Pancreas (tissue), 10 donors: ENCODE results near the gene NFATC2IP. TPM values are rescaled to one million over a fixed set of nuclear protein-coding genes. Genes with fewer than 3 reads are reported as not detected.

Experiments used
- ATAC-seq, 4 donors: fragments of 200-7000 bp; cut with Tn5 transposase; one replicate each; pipeline versions ENCODE4 v1.8.0 to v1.9.1; 2020; ENCODE audit warnings: mild to moderate bottlenecking in 4 of 4, moderate library complexity in 4 of 4
- DNase-seq, 6 donors: peaks; one replicate each; pipeline ENCODE4 v3.0.0-alpha.2; 2020
- FAIRE-seq: peaks from 2 replicates; lab custom pipeline; 2012; peaks lifted over from hg19 to GRCh38; lab: Jason Lieb, UNC
- H3K27ac ChIP-seq, 4 donors: fragments of 200-600 bp; sonication (generic); 1 replicate in 3 of 4; 2 replicates in 1 of 4; pipeline versions ENCODE4 v1.5.0 to v1.8.0; 2020
- H3K27me3 ChIP-seq, 4 donors: fragments of 200-600 bp; one replicate each; pipeline ENCODE4 v1.8.0; 2021
- H3K36me3 ChIP-seq, 3 donors: fragments of 200-600 bp; sonication (generic) in 1 of 3; one replicate each; pipeline versions ENCODE4 v1.5.0 to v1.8.0; 2020 to 2021
- H3K4me1 ChIP-seq, 3 donors: fragments of 200-600 bp; one replicate each; pipeline ENCODE4 v1.8.0; 2021
- H3K4me3 ChIP-seq, 4 donors: fragments of 200-600 bp; sonication (generic) in 2 of 4; one replicate each; pipeline versions ENCODE4 v1.5.0 to v1.8.0; 2020 to 2021
- H3K9me3 ChIP-seq, 4 donors: fragments of 200-600 bp; one replicate each; pipeline ENCODE4 v1.8.0; 2021
- CTCF ChIP-seq, 4 donors: fragments of 200-600 bp; sonication (generic) in 3 of 4; IDR thresholded peaks; one replicate each; pipeline versions ENCODE4 v1.5.0 to v1.8.0; 2021; ENCODE audit warnings: antibody characterized with exemption in 4 of 4
- WGBS, 2 donors: extraction: QIAGEN DNeasy Blood & Tissue Kit; methylation state at CpG; one replicate each; pipeline ENCODE4 v1.1.7; 2013; 5-methylcytosine and 5-hydroxymethylcytosine counted together
- intact Hi-C, 3 donors: fragments of 100-400 bp; cut with DNase I; formaldehyde crosslinking; loops; one replicate each; pipeline versions ENCODE4 v1.11.1 to v1.14.2; 2022
- polyA plus RNA-seq, 2 donors: library from polyadenylated mRNA; stranded (reverse); fragments of 200-250 nt; gene quantifications; one replicate each; pipeline ENCODE4 v1.2.3, GENCODE V29; 2013
- total RNA-seq, 6 donors: library from RNA; stranded (reverse); fragmentation: NEBNext Ultra II Directional in 4 of 6; extraction: Animal tissue kit (Norgen Biotek cat#: 25700) in 4 of 6; gene quantifications; one replicate each; pipeline versions ENCODE4 v1.2.1 to v1.2.4, GENCODE V29; 2021 to 2023
- donor health status: healthy with polysubstance abuse.
- donor health status: DM: no; HTN: no; CAD: no; lungs with moderate emphysema.
- donor health status: DM: no; HTN: no; CAD: no.
- donor health status: control.
- donor health status: control.
- donor health status: Bipolar disorder and iron deficiency.
- donor health status: DM: yes; HTN: yes; CAD: no.
- donor health status: DM: no; HTN: no; CAD: no.
- donor health status: DM: no; HTN: no; CAD: no.
- donor health status: DM: yes; HTN: yes; CAD: no.

Gene NFATC2IP
- total and polyA plus RNA-seq, 8 donors, result 9.2 to 22.0 (median 12.6) TPM

- intact Hi-C loops, result loop anchor here in 1 of 3 donors (10.0 kb wide), 1 partner anchor 46 kb away; the partner anchor contains the start of gene SH2B1
- TF ChIP-seq CTCF (IDR thresholded peaks at IDR 0.05), result no peak
- no peak overlapping the region for H3K4me3 ChIP-seq
- no peak for ATAC-seq
- H3K9me3 ChIP-seq, result no peaks in the 10 kb centered on the region
- 86 to 89% methylated on average over 19 of the region's 19 CpGs for WGBS, 2 donors
- no peak overlapping the region for H3K27ac ChIP-seq
- no peak for FAIRE-seq
- no peaks in the 10 kb centered on the region for H3K4me1 ChIP-seq
- H3K27me3 ChIP-seq, result no peaks in the 10 kb centered on the region
- H3K36me3 ChIP-seq, result peaks cover 0 to 30% (median 6%) of the 10 kb centered on the region in 3 donors
- peak in 2 of 6 donors; percentile 36 to 75 for DNase-seq
Observed at GRCh38 chr16:28910086-28911031, 40.4 kb upstream of the NFATC2IP start.

- peaks cover 0 to 30% (median 6%) of the 10 kb centered on the region in 3 donors for H3K36me3 ChIP-seq
- no peak for TF ChIP-seq CTCF (IDR thresholded peaks at IDR 0.05)
- no peaks in the 10 kb centered on the region for H3K4me1 ChIP-seq
- H3K27me3 ChIP-seq, result no peaks in the 10 kb centered on the region
- H3K4me3 ChIP-seq, result no peak overlapping the region
- intact Hi-C loops, result loop anchor here in 1 of 3 donors (10.0 kb wide), 1 partner anchor 48 kb away; the partner anchor contains the start of gene SH2B1
- FAIRE-seq (no peak), ATAC-seq (no peak), DNase-seq (no peak)
- 85 to 88% methylated on average over 12 of the region's 12 CpGs for WGBS, 2 donors
- H3K9me3 ChIP-seq, result no peaks in the 10 kb centered on the region
- H3K27ac ChIP-seq, result no peak overlapping the region
Observed at GRCh38 chr16:28912558-28912957, 38.2 kb upstream of the NFATC2IP start.

DNA sequence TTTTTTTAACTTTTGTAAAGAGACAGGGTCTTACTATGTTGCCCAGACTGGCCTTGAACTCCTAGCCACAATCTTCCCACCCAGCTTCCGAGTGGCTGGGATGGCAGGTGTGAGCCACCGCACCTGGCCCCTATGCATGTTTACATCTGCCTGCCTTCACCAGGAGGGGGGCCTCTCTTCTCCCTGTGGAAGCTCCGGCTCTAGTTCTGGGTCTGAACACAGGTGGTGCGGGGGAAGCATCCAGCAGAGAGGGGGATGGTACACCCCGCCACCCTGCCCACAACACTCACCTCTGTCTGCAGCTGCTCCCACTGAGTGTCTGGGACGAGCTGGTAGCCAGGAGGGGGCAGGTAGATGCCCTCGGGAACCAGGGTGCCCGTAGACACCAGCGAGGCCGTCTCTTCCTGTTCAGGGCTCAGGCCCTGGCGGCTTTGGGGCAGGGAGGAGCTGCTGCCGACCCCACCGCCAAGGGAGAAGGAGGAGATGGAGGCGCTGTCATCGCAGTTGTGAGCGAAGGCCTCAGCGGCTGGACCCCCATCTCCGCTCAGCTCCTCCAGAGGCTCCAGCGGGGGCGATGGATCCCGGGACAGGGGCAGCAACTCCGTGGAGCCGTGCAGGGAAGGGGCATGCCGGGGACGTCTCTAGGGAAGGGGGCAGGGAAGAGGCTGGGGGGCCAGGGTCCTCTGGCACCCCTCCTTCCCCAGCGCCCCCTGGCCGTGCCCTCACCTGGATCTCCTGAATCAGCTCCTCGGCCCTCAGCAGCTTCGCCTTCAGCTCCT is 36.6 kb upstream of the NFATC2IP start:
- Histone ChIP-seq H3K4me3 (no peak overlapping the region), H3K36me3 (peaks cover 0 to 27% (median 6%) of the 10 kb centered on the region in 3 donors), H3K4me1 (no peaks in the 10 kb centered on the region), H3K27me3 (no peaks in the 10 kb centered on the region), H3K9me3 (no peaks in the 10 kb centered on the region), H3K27ac (no peak overlapping the region)
- WGBS, 2 donors, result 91% methylated on average over 22 to 29 of the region's 29 CpGs
- no peak for TF ChIP-seq CTCF (IDR thresholded peaks at IDR 0.05)
- intact Hi-C loops, result loop anchor here in 1 of 3 donors (10.0 kb wide), 1 partner anchor 49 kb away; the partner anchor contains the start of gene SH2B1
- DNase-seq (no peak), FAIRE-seq (no peak), ATAC-seq (no peak)

GRCh38 chr16:28915181-28915580 is 35.6 kb upstream of the NFATC2IP start:
- Histone ChIP-seq H3K27me3 (no peaks in the 10 kb centered on the region), H3K36me3 (peaks cover 0 to 33% (median 6%) of the 10 kb centered on the region in 3 donors), H3K4me1 (no peaks in the 10 kb centered on the region), H3K4me3 (no peak overlapping the region), H3K9me3 (no peaks in the 10 kb centered on the region), H3K27ac (no peak overlapping the region)
- TF ChIP-seq CTCF (IDR thresholded peaks at IDR 0.05), result no peak
- FAIRE-seq, result no peak
- ATAC-seq, result no peak
- DNase-seq, result no peak
- intact Hi-C loops, result loop anchor here in 1 of 3 donors (10.0 kb wide), 1 partner anchor 50 kb away; the partner anchor contains the start of gene SH2B1
